Vagina (tissue), 2 donors: ENCODE data around the gene C1QTNF1.

Experiments
- POLR2A ChIP-seq, 2 donors: fragments of 450-650 bp; IDR thresholded peaks; one replicate each; pipeline ENCODE4 v1.6.1; 2017; ENCODE audit warnings: antibody characterized with exemption in 2 of 2, mild to moderate bottlenecking in 2 of 2, moderate library complexity in 2 of 2
- TF ChIP-seq, protein P1 (sequence below), 3 experiments: fragments of 450-650 bp in 2 of 3; fragments of 200-600 bp in 1 of 3; sonication (generic) in 1 of 3; IDR thresholded peaks; one replicate each; pipeline ENCODE4 v1.5.1; 2017 to 2019; ENCODE audit warnings: antibody characterized with exemption in 3 of 3, mild to moderate bottlenecking in 2 of 3, moderate library complexity in 2 of 3

DNA sequence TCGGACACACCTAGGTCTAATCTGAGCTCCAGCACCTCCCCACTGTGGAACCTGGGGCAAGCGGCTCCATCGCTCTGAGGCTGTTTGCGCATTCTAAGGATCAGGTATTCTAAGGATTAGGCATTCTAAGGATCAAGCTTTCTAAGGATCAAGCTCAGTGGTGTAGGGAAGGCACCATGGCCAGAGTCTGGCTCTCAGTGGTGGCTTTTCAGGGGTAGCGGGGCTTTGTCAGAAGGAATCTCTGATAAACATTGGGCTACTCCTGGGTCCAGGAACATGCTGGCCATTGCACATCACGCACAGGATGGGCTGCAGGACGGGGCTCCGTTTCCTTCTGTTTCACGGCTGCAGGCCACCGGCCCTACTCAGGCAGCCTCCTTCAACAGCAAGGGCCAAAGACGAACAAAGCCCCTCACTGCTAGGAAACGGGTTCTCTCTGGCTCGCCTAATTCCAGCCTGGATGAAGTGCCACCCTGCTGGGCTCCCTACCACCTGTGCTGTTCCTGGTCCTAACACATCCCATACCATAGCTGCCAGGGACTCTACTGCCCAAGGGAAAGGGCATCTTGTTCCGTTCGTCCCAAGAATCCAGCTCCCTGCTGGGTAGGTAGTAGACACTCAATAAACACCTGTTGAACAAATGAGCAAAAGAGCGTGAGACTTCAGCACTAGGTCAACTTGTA lies 5.5 kb downstream of the C1QTNF1 start:
- TF ChIP-seq, protein P1, sequence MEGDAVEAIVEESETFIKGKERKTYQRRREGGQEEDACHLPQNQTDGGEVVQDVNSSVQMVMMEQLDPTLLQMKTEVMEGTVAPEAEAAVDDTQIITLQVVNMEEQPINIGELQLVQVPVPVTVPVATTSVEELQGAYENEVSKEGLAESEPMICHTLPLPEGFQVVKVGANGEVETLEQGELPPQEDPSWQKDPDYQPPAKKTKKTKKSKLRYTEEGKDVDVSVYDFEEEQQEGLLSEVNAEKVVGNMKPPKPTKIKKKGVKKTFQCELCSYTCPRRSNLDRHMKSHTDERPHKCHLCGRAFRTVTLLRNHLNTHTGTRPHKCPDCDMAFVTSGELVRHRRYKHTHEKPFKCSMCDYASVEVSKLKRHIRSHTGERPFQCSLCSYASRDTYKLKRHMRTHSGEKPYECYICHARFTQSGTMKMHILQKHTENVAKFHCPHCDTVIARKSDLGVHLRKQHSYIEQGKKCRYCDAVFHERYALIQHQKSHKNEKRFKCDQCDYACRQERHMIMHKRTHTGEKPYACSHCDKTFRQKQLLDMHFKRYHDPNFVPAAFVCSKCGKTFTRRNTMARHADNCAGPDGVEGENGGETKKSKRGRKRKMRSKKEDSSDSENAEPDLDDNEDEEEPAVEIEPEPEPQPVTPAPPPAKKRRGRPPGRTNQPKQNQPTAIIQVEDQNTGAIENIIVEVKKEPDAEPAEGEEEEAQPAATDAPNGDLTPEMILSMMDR (IDR thresholded peaks at IDR 0.05): no peak
- TF ChIP-seq POLR2A (IDR thresholded peaks at IDR 0.05): no peak
